K562 (cell line): ENCODE measurements around the gene TMEM107. TPM values are rescaled to one million over a fixed set of nuclear protein-coding genes. Genes with fewer than 3 reads are reported as not detected.

Experiments
- ADNP ChIP-seq: fragments of 200-800 bp; sonication (Bioruptor generic); IDR thresholded peaks from 2 replicates; pipeline ENCODE4 v1.6.1; 2016; ENCODE audit warnings: missing genetic modification characterization, missing compliant biosample characterization
- CUX1 ChIP-seq: fragments of 200-800 bp; sonication (Bioruptor generic); IDR thresholded peaks from 2 replicates; pipeline ENCODE4 v1.6.1; 2016; ENCODE audit warnings: missing genetic modification characterization, missing compliant biosample characterization
- HDAC6 ChIP-seq: IDR thresholded peaks from 2 replicates; pipeline ENCODE4 v1.6.1; 2012; ENCODE audit warnings: low read depth, mild to moderate bottlenecking, control low read depth, inconsistent platforms, low read length, moderate library complexity
- NONO ChIP-seq, 2 experiments: fragments of 200-400 bp in 1 of 2; fragments of 450-650 bp in 1 of 2; formaldehyde crosslinking in 1 of 2; IDR thresholded peaks; 2 replicates each; pipeline ENCODE4 v1.6.1; 2017; ENCODE audit warnings: low read depth in 2 of 2, mild to moderate bottlenecking in 2 of 2, moderate library complexity in 2 of 2, low read length in 1 of 2
- RBM14 ChIP-seq: fragments of 200-400 bp; formaldehyde crosslinking; IDR thresholded peaks from 2 replicates; pipeline ENCODE4 v1.6.1; 2018; ENCODE audit warnings: low read depth, mild to moderate bottlenecking, low read length, moderate library complexity, borderline replicate concordance; ENCODE audit not compliant: insufficient read depth
- TRIM25 ChIP-seq: fragments of 450-650 bp; IDR thresholded peaks from 2 replicates; pipeline ENCODE4 v1.7.0; 2016; ENCODE audit warnings: borderline replicate concordance
- ZNF316 ChIP-seq: fragments of 450-650 bp; IDR thresholded peaks from 2 replicates; pipeline ENCODE4 v1.6.1; 2016
- polyA plus RNA-seq, 8 experiments: library from polyadenylated mRNA; depleted of rRNA in 4 of 8; stranded (reverse) in 5 of 8; unstranded in 3 of 8; fragments of >200 nt; fragmentation: Nextera tagmentation in 2 of 8; fragmentation: Illumina TruSeq in 1 of 8; extraction: Ambion mirVana in 2 of 8; extraction: Trizol in 1 of 8; gene quantifications; 2 replicates each; pipeline versions ENCODE4 v1.2.1 to v1.2.3, GENCODE V29; 2011 to 2014; ENCODE audit warnings: inconsistent platforms in 1 of 8, missing spikeins in 1 of 8
- total RNA-seq, 7 experiments: library from RNA; depleted of rRNA in 6 of 7; stranded (reverse); fragments of >200 nt in 6 of 7; fragmentation: Illumina TruSeq in 2 of 7; extraction: Trizol in 2 of 7; gene quantifications; 2 replicates each; pipeline versions ENCODE4 v1.2.1 to v1.2.3, GENCODE V29; 2011 to 2021; ENCODE audit warnings: low replicate concordance in 1 of 7
- TF ChIP-seq, protein P1 (sequence below): sonication (generic); formaldehyde crosslinking; IDR thresholded peaks from 2 replicates; pipeline ENCODE4 v1.8.1; 2023; ENCODE audit warnings: mild to moderate bottlenecking, missing genetic modification reagents
- TF ChIP-seq, protein P2 (sequence below): fragments of 250-450 bp; sonication (Bioruptor Pico); IDR thresholded peaks from 2 replicates; pipeline ENCODE4 v1.4.0; 2020; ENCODE audit warnings: mild to moderate bottlenecking, moderate library complexity, borderline replicate concordance

TMEM107 gene
- total and polyA plus RNA-seq, 9 of the 15 experiments (the other 6 are each of a cell fraction or from before 2014, with no cell fraction given): 7.1 to 26.2 (median 16.9) TPM

DNA sequence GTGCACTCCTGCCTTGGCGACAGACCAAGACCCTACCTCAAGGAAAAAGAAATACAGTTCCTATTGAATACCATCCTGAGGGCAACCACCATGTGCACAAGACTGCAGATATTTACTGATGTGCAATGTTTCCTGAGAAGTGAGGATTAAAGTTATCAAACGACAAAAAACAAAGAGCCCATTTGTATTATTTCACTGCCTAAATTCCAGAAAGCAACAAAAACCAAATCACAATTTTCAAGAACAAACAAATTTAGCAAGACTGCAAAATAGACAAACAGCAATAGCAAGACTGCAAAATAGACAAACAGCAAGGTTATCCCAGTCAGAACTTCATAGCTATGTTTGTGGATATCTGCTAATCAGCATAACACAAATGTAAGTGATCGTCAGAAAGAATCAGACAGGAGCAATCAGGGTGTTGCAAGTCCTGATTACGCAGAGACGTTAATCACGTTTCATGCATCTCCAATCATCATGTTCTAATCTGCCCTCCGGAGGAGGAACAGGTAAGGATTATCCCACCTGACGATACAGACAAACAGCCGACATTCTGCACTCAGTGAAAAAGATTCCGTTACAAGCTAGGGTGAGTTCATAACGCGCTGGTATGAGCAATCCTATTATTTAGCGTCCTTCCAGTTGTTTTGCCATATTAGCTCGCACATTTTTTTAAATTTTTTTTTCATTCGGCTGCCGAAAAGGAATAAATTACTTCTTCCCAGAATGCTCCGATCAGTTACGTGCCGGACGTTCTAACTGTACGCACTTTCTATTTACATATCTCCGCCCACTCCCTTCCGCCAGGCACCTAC is 2.9 kb downstream of the TMEM107 start (continued):
- TF ChIP-seq TRIM25: no peak; the same call in 1 of the 2 replicates
- peak; percentile 96; the same call in 1 of the 2 replicates for TF ChIP-seq HDAC6
- peak; percentile 95 to 96 for TF ChIP-seq NONO (IDR thresholded peaks at IDR 0.05; ENCODE audit: low read depth in 2 of 2, low read length in 1 of 2)
- TF ChIP-seq, protein P1, sequence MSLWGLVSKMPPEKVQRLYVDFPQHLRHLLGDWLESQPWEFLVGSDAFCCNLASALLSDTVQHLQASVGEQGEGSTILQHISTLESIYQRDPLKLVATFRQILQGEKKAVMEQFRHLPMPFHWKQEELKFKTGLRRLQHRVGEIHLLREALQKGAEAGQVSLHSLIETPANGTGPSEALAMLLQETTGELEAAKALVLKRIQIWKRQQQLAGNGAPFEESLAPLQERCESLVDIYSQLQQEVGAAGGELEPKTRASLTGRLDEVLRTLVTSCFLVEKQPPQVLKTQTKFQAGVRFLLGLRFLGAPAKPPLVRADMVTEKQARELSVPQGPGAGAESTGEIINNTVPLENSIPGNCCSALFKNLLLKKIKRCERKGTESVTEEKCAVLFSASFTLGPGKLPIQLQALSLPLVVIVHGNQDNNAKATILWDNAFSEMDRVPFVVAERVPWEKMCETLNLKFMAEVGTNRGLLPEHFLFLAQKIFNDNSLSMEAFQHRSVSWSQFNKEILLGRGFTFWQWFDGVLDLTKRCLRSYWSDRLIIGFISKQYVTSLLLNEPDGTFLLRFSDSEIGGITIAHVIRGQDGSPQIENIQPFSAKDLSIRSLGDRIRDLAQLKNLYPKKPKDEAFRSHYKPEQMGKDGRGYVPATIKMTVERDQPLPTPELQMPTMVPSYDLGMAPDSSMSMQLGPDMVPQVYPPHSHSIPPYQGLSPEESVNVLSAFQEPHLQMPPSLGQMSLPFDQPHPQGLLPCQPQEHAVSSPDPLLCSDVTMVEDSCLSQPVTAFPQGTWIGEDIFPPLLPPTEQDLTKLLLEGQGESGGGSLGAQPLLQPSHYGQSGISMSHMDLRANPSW (CRISPR knock-in tag): no peak; the same call in 1 of the 2 replicates
- TF ChIP-seq, protein P2, sequence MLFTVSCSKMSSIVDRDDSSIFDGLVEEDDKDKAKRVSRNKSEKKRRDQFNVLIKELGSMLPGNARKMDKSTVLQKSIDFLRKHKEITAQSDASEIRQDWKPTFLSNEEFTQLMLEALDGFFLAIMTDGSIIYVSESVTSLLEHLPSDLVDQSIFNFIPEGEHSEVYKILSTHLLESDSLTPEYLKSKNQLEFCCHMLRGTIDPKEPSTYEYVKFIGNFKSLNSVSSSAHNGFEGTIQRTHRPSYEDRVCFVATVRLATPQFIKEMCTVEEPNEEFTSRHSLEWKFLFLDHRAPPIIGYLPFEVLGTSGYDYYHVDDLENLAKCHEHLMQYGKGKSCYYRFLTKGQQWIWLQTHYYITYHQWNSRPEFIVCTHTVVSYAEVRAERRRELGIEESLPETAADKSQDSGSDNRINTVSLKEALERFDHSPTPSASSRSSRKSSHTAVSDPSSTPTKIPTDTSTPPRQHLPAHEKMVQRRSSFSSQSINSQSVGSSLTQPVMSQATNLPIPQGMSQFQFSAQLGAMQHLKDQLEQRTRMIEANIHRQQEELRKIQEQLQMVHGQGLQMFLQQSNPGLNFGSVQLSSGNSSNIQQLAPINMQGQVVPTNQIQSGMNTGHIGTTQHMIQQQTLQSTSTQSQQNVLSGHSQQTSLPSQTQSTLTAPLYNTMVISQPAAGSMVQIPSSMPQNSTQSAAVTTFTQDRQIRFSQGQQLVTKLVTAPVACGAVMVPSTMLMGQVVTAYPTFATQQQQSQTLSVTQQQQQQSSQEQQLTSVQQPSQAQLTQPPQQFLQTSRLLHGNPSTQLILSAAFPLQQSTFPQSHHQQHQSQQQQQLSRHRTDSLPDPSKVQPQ (CRISPR knock-in tag): no peak
- peak; percentile 99 for TF ChIP-seq ZNF316
- TF ChIP-seq CUX1 (CRISPR knock-in tag): no peak
- TF ChIP-seq ADNP: no peak
- TF ChIP-seq RBM14: no peak
